T-helper 2 cell treated with Interferon-gamma antibody and Interleukin-4, amounts not matched to agents 5 μg/mL and 100 μg/mL, for 36 hours (primary cell): ENCODE measurements around the gene MYO1D.
"Not testable (repeated sequence)": the region's sequence is repeated elsewhere in the genome, so short reads cannot be mapped to it uniquely, and the experiment has no call there.

Experiments
- DNase-seq: peaks from one replicate; pipeline ENCODE4 v3.0.0; 2021; ENCODE audit warnings: low spot score
- H3K27ac Mint-ChIP-seq: one replicate; pipeline ENCODE4 v1.8.0; 2021; ENCODE audit warnings: mild to moderate bottlenecking, mixed read lengths
- H3K27me3 Mint-ChIP-seq: one replicate; pipeline ENCODE4 v1.8.0; 2021; ENCODE audit warnings: low read depth, mixed read lengths
- H3K36me3 Mint-ChIP-seq: one replicate; pipeline ENCODE4 v1.8.0; 2021; ENCODE audit warnings: low read depth, mixed read lengths
- H3K4me1 Mint-ChIP-seq: one replicate; pipeline ENCODE4 v1.8.0; 2021; ENCODE audit warnings: low read depth, mixed read lengths
- H3K4me3 Mint-ChIP-seq: one replicate; pipeline ENCODE4 v1.8.0; 2022; ENCODE audit warnings: mild to moderate bottlenecking, moderate library complexity, mixed read lengths
- H3K9me3 Mint-ChIP-seq: one replicate; pipeline ENCODE4 v1.8.0; 2021; ENCODE audit warnings: mixed read lengths

The MYO1D gene

DNA sequence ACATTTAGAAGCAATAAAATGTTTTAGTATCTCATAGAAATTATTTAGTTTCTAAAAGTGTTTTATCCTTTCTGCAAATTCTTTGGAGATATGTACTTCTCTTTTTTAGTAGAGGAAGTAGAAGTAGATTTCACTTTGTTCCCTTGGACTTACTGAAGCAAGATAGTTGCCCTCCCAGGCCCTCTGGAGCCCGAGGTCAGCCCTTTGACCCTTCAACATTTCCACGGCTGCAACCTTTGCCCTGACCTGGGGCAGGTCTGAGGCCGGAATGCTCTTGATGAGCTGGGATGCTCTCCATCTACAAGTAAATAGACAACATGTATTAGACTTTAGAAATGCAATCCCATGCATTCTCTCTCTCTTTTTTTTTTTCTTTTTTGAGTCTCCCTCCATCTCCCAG lies 222.6 kb downstream of the MYO1D start:
- DNase-seq = no peak
- no peak overlapping the region for H3K27ac Mint-ChIP-seq
- peaks cover 18% of the 10 kb centered on the region for H3K9me3 Mint-ChIP-seq
- H3K36me3 Mint-ChIP-seq = peaks cover 17% of the 10 kb centered on the region
- H3K4me3 Mint-ChIP-seq = no peak overlapping the region
- H3K27me3 Mint-ChIP-seq = no peaks in the 10 kb centered on the region
- H3K4me1 Mint-ChIP-seq = peaks cover 7% of the 10 kb centered on the region

DNA sequence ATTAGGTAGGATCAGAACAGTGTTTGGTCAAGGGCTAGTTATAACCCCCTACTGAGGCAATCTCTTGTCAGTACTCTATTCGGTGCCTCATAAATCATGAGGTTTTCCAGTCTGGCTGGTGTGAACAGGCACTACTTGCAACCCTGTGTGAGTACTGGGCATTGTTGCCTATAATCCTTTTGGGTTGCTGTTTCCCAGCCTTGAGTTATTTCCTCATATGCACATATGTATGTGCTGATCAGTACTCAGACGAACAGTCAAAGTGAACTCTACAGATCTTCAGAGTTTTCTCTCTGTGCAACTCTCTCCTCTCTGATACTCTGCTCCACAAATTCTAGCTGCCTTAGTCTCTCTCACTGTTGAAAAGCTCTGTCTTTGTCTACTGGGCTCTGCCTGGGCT lies 225.8 kb downstream of the MYO1D start:
- Mint-ChIP-seq H3K27ac (no peak overlapping the region), H3K4me3 (no peak overlapping the region), H3K4me1 (no peaks in the 10 kb centered on the region), H3K27me3 (no peaks in the 10 kb centered on the region), H3K36me3 (peaks cover 17% of the 10 kb centered on the region), H3K9me3 (peaks cover 25% of the 10 kb centered on the region)
- no peak for DNase-seq

- Mint-ChIP-seq H3K4me1 (no peaks in the 10 kb centered on the region), H3K27ac (no peak overlapping the region), H3K36me3 (peaks cover 17% of the 10 kb centered on the region), H3K4me3 (no peak overlapping the region), H3K9me3 (peaks cover 25% of the 10 kb centered on the region), H3K27me3 (peaks cover 4% of the 10 kb centered on the region)
- no peak for DNase-seq
These were observed 228.5 kb downstream of the MYO1D start for GRCh38 chr17:32648450-32648849.

DNA sequence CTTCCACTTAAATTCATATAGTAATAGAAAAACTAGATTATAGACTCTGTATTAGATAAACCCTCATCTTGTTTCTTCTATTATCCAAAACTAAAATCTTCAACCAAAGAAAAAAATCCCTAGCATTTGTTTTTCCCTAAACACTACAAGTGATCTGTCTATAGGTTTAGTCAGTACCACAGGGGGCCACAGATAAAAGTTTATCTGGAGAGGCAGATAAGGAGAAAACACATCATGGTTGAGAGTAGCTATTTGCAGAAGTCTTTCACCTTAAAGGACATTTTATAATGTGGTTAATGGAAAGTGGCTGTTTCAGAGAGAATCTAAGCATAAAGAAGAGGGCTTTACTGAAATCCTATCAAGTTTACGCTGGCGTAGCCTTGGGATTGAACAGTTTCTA lies 230.0 kb downstream of the MYO1D start:
- Mint-ChIP-seq H3K36me3 (peaks cover 16% of the 10 kb centered on the region), H3K27me3 (peaks cover 4% of the 10 kb centered on the region), H3K4me1 (no peaks in the 10 kb centered on the region), H3K9me3 (peaks cover 25% of the 10 kb centered on the region), H3K4me3 (no peak overlapping the region), H3K27ac (no peak overlapping the region)
- no peak for DNase-seq

- not testable (repeated sequence) for H3K4me1 Mint-ChIP-seq, H3K36me3 Mint-ChIP-seq, H3K27me3 Mint-ChIP-seq, H3K4me3 Mint-ChIP-seq, DNase-seq, H3K27ac Mint-ChIP-seq, H3K9me3 Mint-ChIP-seq
These were observed 235.4 kb downstream of the MYO1D start for GRCh38 chr17:32641514-32641913.

DNA sequence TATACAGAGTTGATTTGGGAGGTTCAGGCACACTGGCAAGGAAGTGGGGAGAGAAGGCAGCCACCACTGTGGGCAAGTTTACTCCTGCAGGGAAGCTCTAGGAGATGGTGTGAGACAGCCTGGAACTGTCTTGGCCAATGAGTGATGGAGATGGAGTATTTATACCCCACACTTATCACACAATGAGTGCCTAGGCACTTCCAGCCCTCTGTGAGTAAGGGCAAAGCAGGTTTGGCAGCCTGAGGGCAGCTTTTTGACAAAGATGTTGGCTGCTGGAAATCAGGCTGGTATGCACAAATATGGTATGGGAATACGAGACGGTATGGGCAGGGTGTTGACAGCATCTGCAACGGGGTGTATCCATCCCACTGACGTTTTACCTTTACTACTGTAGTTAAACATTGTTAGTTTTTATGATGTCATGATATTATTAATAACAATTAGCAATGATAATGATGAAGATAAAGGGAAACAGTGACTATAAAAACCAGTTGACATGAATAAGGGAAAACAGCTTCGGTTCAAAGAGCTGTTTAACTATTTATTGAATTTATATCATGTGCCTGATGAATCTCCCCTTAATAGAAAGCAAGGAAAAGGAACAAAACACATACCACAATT lies 240.2 kb downstream of the MYO1D start:
- H3K36me3 Mint-ChIP-seq = no peaks in the 10 kb centered on the region
- H3K4me3 Mint-ChIP-seq = no peak overlapping the region
- no peak for DNase-seq
- no peaks in the 10 kb centered on the region for H3K4me1 Mint-ChIP-seq
- peaks cover 2% of the 10 kb centered on the region for H3K27me3 Mint-ChIP-seq
- peaks cover 3% of the 10 kb centered on the region for H3K9me3 Mint-ChIP-seq
- H3K27ac Mint-ChIP-seq = no peak overlapping the region

DNA sequence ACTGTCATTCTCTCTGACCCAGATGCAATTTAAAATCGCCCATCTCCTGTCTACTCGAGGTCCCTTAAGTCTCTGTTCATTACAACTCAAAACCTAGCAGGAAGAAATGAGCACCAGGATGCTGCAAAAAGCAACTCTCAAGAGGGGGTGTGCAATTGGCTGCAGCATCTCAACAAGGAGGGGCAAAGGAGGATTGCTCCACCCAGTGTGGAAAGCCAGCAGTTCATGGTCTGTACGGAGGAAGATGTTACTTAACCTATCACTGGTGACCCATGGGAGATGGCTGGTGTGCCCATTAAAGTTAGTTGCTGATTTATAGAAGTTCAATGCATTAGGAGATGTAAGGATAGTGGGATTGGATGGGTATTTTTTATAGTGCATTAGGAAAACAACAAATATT lies 242.8 kb downstream of the MYO1D start:
- Mint-ChIP-seq H3K27me3 (no peaks in the 10 kb centered on the region), H3K9me3 (no peaks in the 10 kb centered on the region), H3K4me3 (no peak overlapping the region)

DNA sequence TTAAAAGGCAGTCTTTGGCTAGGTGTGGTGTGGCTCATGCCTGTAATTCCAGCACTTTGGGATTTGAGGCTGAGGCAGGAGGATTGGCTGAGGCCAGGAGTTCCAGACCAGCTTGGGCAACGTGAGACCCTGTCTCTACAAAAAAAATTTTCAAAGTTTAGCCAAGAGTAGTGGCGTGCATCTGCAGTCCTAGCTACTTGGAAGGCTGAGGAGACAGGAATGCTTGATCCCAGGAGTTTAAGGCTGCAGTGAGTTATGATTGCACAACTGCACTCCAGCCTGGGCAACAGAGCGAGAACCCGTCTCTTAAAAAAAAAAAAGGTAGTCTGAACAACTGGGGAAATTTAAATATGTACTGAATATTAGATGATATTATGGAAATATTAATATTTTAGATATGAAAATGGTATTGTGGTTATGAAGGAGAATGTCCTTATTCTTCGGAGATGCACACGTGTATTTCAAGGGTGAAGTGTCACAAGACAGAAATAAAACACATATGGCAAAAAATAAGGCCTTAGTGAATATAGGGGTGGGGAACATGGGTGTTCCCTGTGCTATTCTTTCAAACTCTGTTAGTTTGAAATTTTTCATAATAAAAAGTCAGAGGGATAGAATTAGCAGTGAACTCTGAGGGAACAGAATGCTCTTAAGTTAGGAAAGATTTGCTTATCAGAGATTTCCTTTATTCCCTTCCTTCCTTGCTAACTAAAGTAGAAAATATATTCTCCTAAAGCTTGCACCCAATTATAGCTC lies 245.4 kb downstream of the MYO1D start:
- Mint-ChIP-seq H3K36me3 (no peaks in the 10 kb centered on the region), H3K27ac (no peak overlapping the region), H3K9me3 (no peaks in the 10 kb centered on the region), H3K27me3 (peaks cover 2% of the 10 kb centered on the region), H3K4me1 (no peaks in the 10 kb centered on the region), H3K4me3 (no peak overlapping the region)
- DNase-seq = no peak

More for the DNA sequence above, 242.8 kb downstream of the MYO1D start:
- no peak for DNase-seq
- Mint-ChIP-seq H3K27ac (no peak overlapping the region), H3K36me3 (no peaks in the 10 kb centered on the region), H3K4me1 (no peaks in the 10 kb centered on the region)

GRCh38 chr17:32629563-32630190 lies 247.2 kb downstream of the MYO1D start:
- no peaks in the 10 kb centered on the region for H3K9me3 Mint-ChIP-seq
- no peak overlapping the region for H3K4me3 Mint-ChIP-seq
- no peak for DNase-seq
- H3K27ac Mint-ChIP-seq = no peak overlapping the region
- H3K36me3 Mint-ChIP-seq = no peaks in the 10 kb centered on the region
- H3K27me3 Mint-ChIP-seq = peaks cover 2% of the 10 kb centered on the region
- no peaks in the 10 kb centered on the region for H3K4me1 Mint-ChIP-seq

- H3K27ac Mint-ChIP-seq = no peak overlapping the region
- H3K4me1 Mint-ChIP-seq = no peaks in the 10 kb centered on the region
- peaks cover 2% of the 10 kb centered on the region for H3K27me3 Mint-ChIP-seq
- no peak for DNase-seq
- no peak overlapping the region for H3K4me3 Mint-ChIP-seq
- H3K9me3 Mint-ChIP-seq = no peaks in the 10 kb centered on the region
- H3K36me3 Mint-ChIP-seq = no peaks in the 10 kb centered on the region
These were observed 248.5 kb downstream of the MYO1D start for GRCh38 chr17:32628271-32629044.

GRCh38 chr17:32627239-32627996 lies 249.5 kb downstream of the MYO1D start:
- no peaks in the 10 kb centered on the region for H3K36me3 Mint-ChIP-seq
- H3K4me3 Mint-ChIP-seq = no peak overlapping the region
- DNase-seq = no peak
- H3K27me3 Mint-ChIP-seq = peaks cover 2% of the 10 kb centered on the region
- H3K4me1 Mint-ChIP-seq = no peaks in the 10 kb centered on the region
- H3K9me3 Mint-ChIP-seq = no peaks in the 10 kb centered on the region
- H3K27ac Mint-ChIP-seq = no peak overlapping the region

DNA sequence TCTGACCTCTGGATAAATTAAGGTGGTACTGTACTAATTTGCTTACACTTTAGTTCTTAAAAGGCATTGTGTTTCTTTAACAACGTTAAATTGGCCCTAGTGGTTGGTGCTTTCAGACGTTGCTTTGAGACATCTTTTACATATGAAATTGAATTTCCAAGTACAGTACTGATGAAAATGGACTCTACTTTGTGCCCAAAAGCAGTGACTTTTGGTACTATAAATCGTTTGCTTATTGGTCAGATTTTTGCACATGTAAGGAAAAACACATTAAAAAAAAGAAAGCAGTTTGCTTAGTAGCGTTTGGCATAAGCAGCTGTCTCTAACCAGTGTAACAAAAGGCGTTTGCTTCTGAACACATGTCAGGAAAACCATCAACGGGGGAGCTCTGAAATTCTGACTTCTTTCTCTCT lies 250.5 kb downstream of the MYO1D start:
- DNase-seq = no peak
- Mint-ChIP-seq H3K27me3 (peaks cover 2% of the 10 kb centered on the region), H3K9me3 (no peaks in the 10 kb centered on the region), H3K36me3 (no peaks in the 10 kb centered on the region), H3K27ac (no peak overlapping the region), H3K4me1 (no peaks in the 10 kb centered on the region), H3K4me3 (no peak overlapping the region)

DNA sequence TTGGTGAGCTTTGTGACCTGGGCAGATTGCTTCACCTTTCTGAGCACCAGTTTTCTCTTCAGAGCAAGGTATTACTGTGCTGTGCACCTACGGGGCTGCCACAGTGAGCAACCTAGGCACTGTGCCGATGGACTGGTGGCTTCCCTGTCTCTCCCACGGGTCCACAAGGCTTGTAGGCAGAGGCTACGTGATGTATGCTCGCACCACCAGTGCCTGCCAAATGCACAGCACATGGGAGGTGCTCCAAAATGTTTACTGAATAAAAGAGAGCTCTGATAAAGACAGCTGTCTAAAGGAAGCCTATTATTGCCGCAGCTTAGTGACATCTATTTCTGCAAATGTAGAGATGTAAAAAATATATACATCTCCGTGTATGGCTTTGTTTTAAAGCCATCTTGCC lies 251.0 kb downstream of the MYO1D start:
- H3K36me3 Mint-ChIP-seq = no peaks in the 10 kb centered on the region
- no peaks in the 10 kb centered on the region for H3K9me3 Mint-ChIP-seq
- peaks cover 1% of the 10 kb centered on the region for H3K4me1 Mint-ChIP-seq

More for the DNA sequence above, 251.0 kb downstream of the MYO1D start:
- peaks cover 2% of the 10 kb centered on the region for H3K27me3 Mint-ChIP-seq
- H3K4me3 Mint-ChIP-seq = no peak overlapping the region
- no peak for DNase-seq
- no peak overlapping the region for H3K27ac Mint-ChIP-seq
